ENCODE results near the gene RPIA. TPM values are rescaled to one million over a fixed set of nuclear protein-coding genes. Genes with fewer than 3 reads are reported as not detected.

Gene RPIA
- total and polyA plus RNA-seq, 2 of the 13 experiments (the other 11 are each of a cell fraction or from before 2014, with no cell fraction given) = 13.3 to 23.9 TPM

DNA sequence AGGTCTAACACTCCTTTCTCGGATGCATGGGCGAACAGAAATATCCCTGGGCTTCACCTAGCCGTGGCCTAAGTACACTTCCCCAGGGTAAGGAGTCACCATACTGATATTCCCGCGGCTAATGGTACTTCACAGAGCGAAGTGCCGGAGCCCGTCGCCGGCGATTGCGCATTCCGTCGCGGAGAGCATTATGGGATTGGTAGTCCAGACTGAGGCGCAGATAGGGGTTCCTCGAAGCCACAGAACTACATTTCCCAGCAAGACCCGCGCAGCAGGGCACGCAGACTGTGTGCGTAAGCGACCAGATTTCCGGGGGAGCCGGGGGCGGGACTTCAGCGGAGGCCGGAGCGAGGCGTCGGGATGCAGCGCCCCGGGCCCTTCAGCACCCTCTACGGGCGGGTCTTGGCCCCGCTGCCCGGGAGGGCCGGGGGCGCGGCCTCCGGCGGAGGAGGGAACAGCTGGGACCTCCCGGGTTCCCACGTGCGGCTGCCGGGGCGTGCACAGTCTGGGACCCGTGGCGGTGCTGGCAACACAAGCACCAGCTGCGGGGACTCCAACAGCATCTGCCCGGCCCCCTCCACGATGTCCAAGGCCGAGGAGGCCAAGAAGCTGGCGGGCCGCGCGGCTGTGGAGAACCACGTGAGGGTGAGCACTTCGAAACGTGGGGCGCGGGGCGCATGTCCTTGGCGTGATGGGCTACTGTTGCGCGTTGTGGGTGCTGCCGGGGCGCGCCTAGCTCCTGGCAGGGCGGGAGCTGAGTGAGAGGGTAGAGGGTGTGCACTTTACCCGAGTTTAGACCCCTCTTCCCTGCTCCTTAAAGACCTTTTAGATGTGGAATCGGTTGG is at the start of gene RPIA (continued):
- TF ChIP-seq, protein P1, sequence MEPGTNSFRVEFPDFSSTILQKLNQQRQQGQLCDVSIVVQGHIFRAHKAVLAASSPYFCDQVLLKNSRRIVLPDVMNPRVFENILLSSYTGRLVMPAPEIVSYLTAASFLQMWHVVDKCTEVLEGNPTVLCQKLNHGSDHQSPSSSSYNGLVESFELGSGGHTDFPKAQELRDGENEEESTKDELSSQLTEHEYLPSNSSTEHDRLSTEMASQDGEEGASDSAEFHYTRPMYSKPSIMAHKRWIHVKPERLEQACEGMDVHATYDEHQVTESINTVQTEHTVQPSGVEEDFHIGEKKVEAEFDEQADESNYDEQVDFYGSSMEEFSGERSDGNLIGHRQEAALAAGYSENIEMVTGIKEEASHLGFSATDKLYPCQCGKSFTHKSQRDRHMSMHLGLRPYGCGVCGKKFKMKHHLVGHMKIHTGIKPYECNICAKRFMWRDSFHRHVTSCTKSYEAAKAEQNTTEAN (CRISPR knock-in tag; conservative IDR thresholded peaks at IDR 0.05) = peak; percentile 73; the same call in 1 of the 2 replicates
- TF ChIP-seq, protein P2, sequence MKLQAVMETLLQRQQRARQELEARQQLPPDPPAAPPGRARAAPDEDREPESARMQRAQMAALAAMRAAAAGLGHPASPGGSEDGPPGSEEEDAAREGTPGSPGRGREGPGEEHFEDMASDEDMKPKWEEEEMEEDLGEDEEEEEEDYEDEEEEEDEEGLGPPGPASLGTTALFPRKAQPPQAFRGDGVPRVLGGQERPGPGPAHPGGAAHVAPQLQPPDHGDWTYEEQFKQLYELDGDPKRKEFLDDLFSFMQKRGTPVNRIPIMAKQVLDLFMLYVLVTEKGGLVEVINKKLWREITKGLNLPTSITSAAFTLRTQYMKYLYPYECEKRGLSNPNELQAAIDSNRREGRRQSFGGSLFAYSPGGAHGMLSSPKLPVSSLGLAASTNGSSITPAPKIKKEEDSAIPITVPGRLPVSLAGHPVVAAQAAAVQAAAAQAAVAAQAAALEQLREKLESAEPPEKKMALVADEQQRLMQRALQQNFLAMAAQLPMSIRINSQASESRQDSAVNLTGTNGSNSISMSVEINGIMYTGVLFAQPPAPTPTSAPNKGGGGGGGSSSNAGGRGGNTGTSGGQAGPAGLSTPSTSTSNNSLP (IDR thresholded peaks at IDR 0.05; ENCODE audit: low read depth, low read length) = peak; percentile 64; the same call in 1 of the 2 replicates
- TF ChIP-seq RFX3 (CRISPR knock-in tag; IDR thresholded peaks at IDR 0.05) = no peak
- peak; percentile 56 for TF ChIP-seq HOXD1 (CRISPR knock-in tag; IDR thresholded peaks at IDR 0.05)
- no peak for TF ChIP-seq U2AF1 (optimal IDR thresholded peaks at IDR 0.05; ENCODE audit: low read depth, low read length)
- TF ChIP-seq, protein P3, sequence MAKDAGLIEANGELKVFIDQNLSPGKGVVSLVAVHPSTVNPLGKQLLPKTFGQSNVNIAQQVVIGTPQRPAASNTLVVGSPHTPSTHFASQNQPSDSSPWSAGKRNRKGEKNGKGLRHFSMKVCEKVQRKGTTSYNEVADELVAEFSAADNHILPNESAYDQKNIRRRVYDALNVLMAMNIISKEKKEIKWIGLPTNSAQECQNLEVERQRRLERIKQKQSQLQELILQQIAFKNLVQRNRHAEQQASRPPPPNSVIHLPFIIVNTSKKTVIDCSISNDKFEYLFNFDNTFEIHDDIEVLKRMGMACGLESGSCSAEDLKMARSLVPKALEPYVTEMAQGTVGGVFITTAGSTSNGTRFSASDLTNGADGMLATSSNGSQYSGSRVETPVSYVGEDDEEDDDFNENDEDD (CRISPR knock-in tag; IDR thresholded peaks at IDR 0.05; ENCODE audit: borderline replicate concordance) = peak; percentile 93; the same call in 1 of the 2 replicates
- no peak for TF ChIP-seq EZH2 (conservative IDR thresholded peaks at IDR 0.05; ENCODE audit: low read depth, low read length)
- peak; percentile 95 for TF ChIP-seq ZNF883 (CRISPR knock-in tag; IDR thresholded peaks at IDR 0.05; ENCODE audit: not compliant biosample characterization)
- TF ChIP-seq ZNF792 (CRISPR knock-in tag; IDR thresholded peaks at IDR 0.05) = no peak; the same call in 1 of the 2 replicates
- no peak for TF ChIP-seq KDM4B (CRISPR knock-in tag; IDR thresholded peaks at IDR 0.05)
- TF ChIP-seq SP4 (CRISPR knock-in tag; IDR thresholded peaks at IDR 0.05) = peak; percentile 91
- TF ChIP-seq, protein P4, sequence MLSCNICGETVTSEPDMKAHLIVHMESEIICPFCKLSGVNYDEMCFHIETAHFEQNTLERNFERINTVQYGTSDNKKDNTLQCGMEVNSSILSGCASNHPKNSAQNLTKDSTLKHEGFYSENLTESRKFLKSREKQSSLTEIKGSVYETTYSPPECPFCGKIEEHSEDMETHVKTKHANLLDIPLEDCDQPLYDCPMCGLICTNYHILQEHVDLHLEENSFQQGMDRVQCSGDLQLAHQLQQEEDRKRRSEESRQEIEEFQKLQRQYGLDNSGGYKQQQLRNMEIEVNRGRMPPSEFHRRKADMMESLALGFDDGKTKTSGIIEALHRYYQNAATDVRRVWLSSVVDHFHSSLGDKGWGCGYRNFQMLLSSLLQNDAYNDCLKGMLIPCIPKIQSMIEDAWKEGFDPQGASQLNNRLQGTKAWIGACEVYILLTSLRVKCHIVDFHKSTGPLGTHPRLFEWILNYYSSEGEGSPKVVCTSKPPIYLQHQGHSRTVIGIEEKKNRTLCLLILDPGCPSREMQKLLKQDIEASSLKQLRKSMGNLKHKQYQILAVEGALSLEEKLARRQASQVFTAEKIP (CRISPR knock-in tag; IDR thresholded peaks at IDR 0.05; ENCODE audit: borderline replicate concordance) = no peak
- no peak for TF ChIP-seq IKZF1 (IDR thresholded peaks at IDR 0.05)
- TF ChIP-seq ZNF75D (CRISPR knock-in tag; IDR thresholded peaks at IDR 0.05; ENCODE audit: borderline replicate concordance) = 0 out of 2 replicates have a peak, but pooled peaks have one; percentile 59
- peak; percentile 98 for TF ChIP-seq KMT2B (CRISPR knock-in tag; IDR thresholded peaks at IDR 0.05)
- TF ChIP-seq, protein P5, sequence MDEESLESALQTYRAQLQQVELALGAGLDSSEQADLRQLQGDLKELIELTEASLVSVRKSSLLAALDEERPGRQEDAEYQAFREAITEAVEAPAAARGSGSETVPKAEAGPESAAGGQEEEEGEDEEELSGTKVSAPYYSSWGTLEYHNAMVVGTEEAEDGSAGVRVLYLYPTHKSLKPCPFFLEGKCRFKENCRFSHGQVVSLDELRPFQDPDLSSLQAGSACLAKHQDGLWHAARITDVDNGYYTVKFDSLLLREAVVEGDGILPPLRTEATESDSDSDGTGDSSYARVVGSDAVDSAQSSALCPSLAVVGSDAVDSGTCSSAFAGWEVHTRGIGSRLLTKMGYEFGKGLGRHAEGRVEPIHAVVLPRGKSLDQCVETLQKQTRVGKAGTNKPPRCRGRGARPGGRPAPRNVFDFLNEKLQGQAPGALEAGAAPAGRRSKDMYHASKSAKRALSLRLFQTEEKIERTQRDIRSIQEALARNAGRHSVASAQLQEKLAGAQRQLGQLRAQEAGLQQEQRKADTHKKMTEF (CRISPR knock-in tag; IDR thresholded peaks at IDR 0.05) = peak; percentile 93
- TF ChIP-seq MAZ (IDR thresholded peaks at IDR 0.05; ENCODE audit: borderline replicate concordance, low read depth, low read length) = peak; percentile 93
- peak; percentile 77; the same call in 1 of the 2 replicates for TF ChIP-seq MAZ (CRISPR knock-in tag; IDR thresholded peaks at IDR 0.05; ENCODE audit: low read depth)
- peak; percentile 92 for TF ChIP-seq PHF8 (CRISPR knock-in tag; IDR thresholded peaks at IDR 0.05)
- peak; percentile 100 for TF ChIP-seq HCFC1 (IDR thresholded peaks at IDR 0.05; ENCODE audit: low read depth, low read length)
- TF ChIP-seq ZNF891 (CRISPR knock-in tag; IDR thresholded peaks at IDR 0.05) = peak; percentile 33; the same call in 1 of the 2 replicates
- TF ChIP-seq, protein P6, sequence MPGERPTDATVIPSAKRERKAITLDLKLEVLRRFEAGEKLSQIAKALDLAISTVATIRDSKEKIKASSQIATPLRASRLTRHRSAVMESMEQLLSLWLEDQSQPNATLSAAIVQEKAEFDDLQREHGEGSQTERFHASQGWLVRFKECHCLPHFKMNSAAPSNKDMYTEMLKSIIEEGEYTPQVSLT (CRISPR knock-in tag; IDR thresholded peaks at IDR 0.05; ENCODE audit: borderline replicate concordance, low read depth) = peak; percentile 81; the same call in 1 of the 2 replicates

Data from HepG2 (cell line).